Gastrocnemius medialis (tissue), 4 donors: ENCODE measurements around the gene CHST10.

Experiments
- CTCF ChIP-seq, 5 experiments: fragments of 450-650 bp in 3 of 5; fragments of 200-600 bp in 2 of 5; sonication (generic) in 2 of 5; IDR thresholded peaks in 4 of 5; conservative IDR thresholded peaks in 1 of 5; 1 replicate in 4 of 5; 2 replicates in 1 of 5; pipeline ENCODE4 v1.5.1; 2016 to 2019; ENCODE audit warnings: antibody characterized with exemption in 5 of 5, mild to moderate bottlenecking in 3 of 5, moderate library complexity in 3 of 5
- POLR2A ChIP-seq, 2 donors: fragments of 450-650 bp; IDR thresholded peaks; one replicate each; pipeline ENCODE4 v1.6.1; 2017; ENCODE audit warnings: antibody characterized with exemption in 2 of 2, mild to moderate bottlenecking in 2 of 2, moderate library complexity in 2 of 2

- no peak for TF ChIP-seq CTCF (IDR thresholded peaks at IDR 0.05 in 4 of 5, conservative IDR thresholded peaks at IDR 0.05 in 1 of 5)
- no peak for TF ChIP-seq POLR2A (IDR thresholded peaks at IDR 0.05)
Measured at GRCh38 chr2:100396483-100396882, 21.0 kb downstream of the CHST10 start.
